K562 (cell line): ENCODE measurements around the gene TIMM44. TPM values are rescaled to one million over a fixed set of nuclear protein-coding genes. Genes with fewer than 3 reads are reported as not detected.

Experiments used
- ARID1B ChIP-seq: fragments of 450-650 bp; IDR thresholded peaks from 2 replicates; pipeline ENCODE4 v1.6.1; 2016; ENCODE audit warnings: antibody characterized with exemption, mild to moderate bottlenecking, inconsistent platforms
- BMI1 ChIP-seq: fragments of 150-350 bp; IDR thresholded peaks from 2 replicates; pipeline ENCODE4 v1.6.1; 2014; ENCODE audit warnings: low read length
- EP400 ChIP-seq: fragments of 450-650 bp; IDR thresholded peaks from 2 replicates; pipeline ENCODE4 v1.6.1; 2017; ENCODE audit warnings: antibody characterized with exemption, mild to moderate bottlenecking, moderate library complexity
- GABPB1 ChIP-seq: sonication (generic); formaldehyde crosslinking; IDR thresholded peaks from 2 replicates; pipeline ENCODE4 v1.8.0; 2022; ENCODE audit warnings: mild to moderate bottlenecking, missing genetic modification reagents
- HNRNPK ChIP-seq: fragments of 200-400 bp; formaldehyde crosslinking; IDR thresholded peaks from one replicate; pipeline ENCODE4 v1.6.1; 2018; ENCODE audit warnings: mild to moderate bottlenecking, low read depth, low read length; ENCODE audit not compliant: poor library complexity, severe bottlenecking
- KAT7 ChIP-seq: sonication (generic); formaldehyde crosslinking; IDR thresholded peaks from 2 replicates; pipeline ENCODE4 v1.8.0; 2022; ENCODE audit warnings: missing genetic modification reagents, mild to moderate bottlenecking, borderline replicate concordance
- LARP7 ChIP-seq: fragments of 450-650 bp; IDR thresholded peaks from 2 replicates; pipeline ENCODE4 v1.6.1; 2016
- MCM3 ChIP-seq: fragments of 450-650 bp; IDR thresholded peaks from 2 replicates; pipeline ENCODE4 v1.6.1; 2016
- POLR2AphosphoS2 ChIP-seq: IDR thresholded peaks from 2 replicates; pipeline ENCODE4 v1.6.1; 2012; ENCODE audit warnings: low read length, improper control_type of control experiment
- PRPF4 ChIP-seq: fragments of 200-400 bp; formaldehyde crosslinking; IDR thresholded peaks from one replicate; pipeline ENCODE4 v1.6.1; 2017; ENCODE audit warnings: low read length, low read depth, mild to moderate bottlenecking; ENCODE audit not compliant: insufficient read depth, poor library complexity, severe bottlenecking
- RHOXF2B ChIP-seq: fragments of 250-450 bp; sonication (Bioruptor Pico); conservative IDR thresholded peaks from 2 replicates; pipeline ENCODE4 v1.5.1; 2021
- RNF2 ChIP-seq: sonication (generic); IDR thresholded peaks from 2 replicates; pipeline ENCODE4 v1.6.1; 2016
- SIN3A ChIP-seq, 2 experiments: fragments of 150-350 bp in 1 of 2; IDR thresholded peaks; 2 replicates each; pipeline ENCODE4 v1.6.1; 2011 to 2016; ENCODE audit warnings: borderline replicate concordance in 2 of 2, low read depth in 2 of 2, low read length in 2 of 2, mild to moderate bottlenecking in 2 of 2, moderate library complexity in 2 of 2; ENCODE audit not compliant: control insufficient read depth in 1 of 2
- SMARCC2 ChIP-seq: fragments of 450-650 bp; IDR thresholded peaks from 2 replicates; pipeline ENCODE4 v1.6.1; 2017; ENCODE audit warnings: antibody characterized with exemption, moderate library complexity, mild to moderate bottlenecking, low read depth
- ZFP30 ChIP-seq: fragments of 250-450 bp; sonication (Bioruptor Pico); IDR thresholded peaks from 2 replicates; pipeline ENCODE4 v1.8.0; 2022; ENCODE audit warnings: moderate library complexity, mild to moderate bottlenecking, inconsistent platforms, borderline replicate concordance
- ZFP36 ChIP-seq: fragments of 150-350 bp; IDR thresholded peaks from 2 replicates; pipeline ENCODE4 v1.6.1; 2018; ENCODE audit warnings: low read length, low read depth; ENCODE audit not compliant: partially characterized antibody
- ZNF316 ChIP-seq: fragments of 450-650 bp; IDR thresholded peaks from 2 replicates; pipeline ENCODE4 v1.6.1; 2016
- polyA plus RNA-seq, 8 experiments: library from polyadenylated mRNA; depleted of rRNA in 4 of 8; stranded (reverse) in 5 of 8; unstranded in 3 of 8; fragments of >200 nt; fragmentation: Nextera tagmentation in 2 of 8; fragmentation: Illumina TruSeq in 1 of 8; extraction: Ambion mirVana in 2 of 8; extraction: Trizol in 1 of 8; gene quantifications; 2 replicates each; pipeline versions ENCODE4 v1.2.1 to v1.2.3, GENCODE V29; 2011 to 2014; ENCODE audit warnings: inconsistent platforms in 1 of 8, missing spikeins in 1 of 8
- total RNA-seq, 7 experiments: library from RNA; depleted of rRNA in 6 of 7; stranded (reverse); fragments of >200 nt in 6 of 7; fragmentation: Illumina TruSeq in 2 of 7; extraction: Trizol in 2 of 7; gene quantifications; 2 replicates each; pipeline versions ENCODE4 v1.2.1 to v1.2.3, GENCODE V29; 2011 to 2021; ENCODE audit warnings: low replicate concordance in 1 of 7
- TF ChIP-seq, protein P1 (sequence below): fragments of 450-650 bp; IDR thresholded peaks from 2 replicates; pipeline ENCODE4 v1.6.1; 2016; ENCODE audit warnings: missing biosample characterization, missing genetic modification characterization
- TF ChIP-seq, protein P2 (sequence below): sonication (generic); formaldehyde crosslinking; IDR thresholded peaks from 2 replicates; pipeline ENCODE4 v1.8.0; 2022; ENCODE audit warnings: missing genetic modification reagents, mild to moderate bottlenecking, moderate library complexity, borderline replicate concordance
- TF ChIP-seq, protein P3 (sequence below): conservative IDR thresholded peaks from 2 replicates; pipeline ENCODE4 v1.6.1; 2011; ENCODE audit warnings: low read depth, mild to moderate bottlenecking, low read length; ENCODE audit not compliant: control insufficient read depth
- TF ChIP-seq, protein P4 (sequence below): sonication (generic); formaldehyde crosslinking; IDR thresholded peaks from 2 replicates; pipeline ENCODE4 v1.8.0; 2022; ENCODE audit warnings: mild to moderate bottlenecking, missing genetic modification reagents

Gene TIMM44
- total and polyA plus RNA-seq, 9 of the 15 experiments (the other 6 are each of a cell fraction or from before 2014, with no cell fraction given) = 10.3 to 231 (median 89.3) TPM

DNA sequence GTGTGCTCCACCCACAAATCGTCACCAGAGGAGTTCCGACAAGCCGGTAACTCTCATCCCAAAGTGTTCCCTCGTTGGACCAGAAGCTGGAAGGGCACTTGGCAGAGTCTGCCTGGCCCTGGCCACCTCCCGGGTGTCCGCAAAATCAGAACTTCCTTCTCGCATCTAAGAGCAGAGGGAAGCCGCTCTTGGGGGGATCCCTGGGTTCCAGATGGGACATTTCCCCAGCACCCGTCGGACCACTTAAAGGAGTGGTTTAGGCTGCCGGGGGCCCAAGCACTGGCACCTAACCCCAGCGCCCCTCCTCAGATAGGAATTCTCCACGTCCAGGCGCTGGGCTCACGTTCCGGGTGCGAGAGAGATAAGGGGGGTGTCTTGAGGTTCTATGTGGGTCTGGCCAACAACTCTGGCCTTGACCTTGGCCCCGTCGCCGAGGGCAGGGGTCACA lies 40.6 kb downstream of the TIMM44 start (continued):
- TF ChIP-seq, protein P1, sequence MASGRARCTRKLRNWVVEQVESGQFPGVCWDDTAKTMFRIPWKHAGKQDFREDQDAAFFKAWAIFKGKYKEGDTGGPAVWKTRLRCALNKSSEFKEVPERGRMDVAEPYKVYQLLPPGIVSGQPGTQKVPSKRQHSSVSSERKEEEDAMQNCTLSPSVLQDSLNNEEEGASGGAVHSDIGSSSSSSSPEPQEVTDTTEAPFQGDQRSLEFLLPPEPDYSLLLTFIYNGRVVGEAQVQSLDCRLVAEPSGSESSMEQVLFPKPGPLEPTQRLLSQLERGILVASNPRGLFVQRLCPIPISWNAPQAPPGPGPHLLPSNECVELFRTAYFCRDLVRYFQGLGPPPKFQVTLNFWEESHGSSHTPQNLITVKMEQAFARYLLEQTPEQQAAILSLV (tag) = no peak
- TF ChIP-seq, protein P2, sequence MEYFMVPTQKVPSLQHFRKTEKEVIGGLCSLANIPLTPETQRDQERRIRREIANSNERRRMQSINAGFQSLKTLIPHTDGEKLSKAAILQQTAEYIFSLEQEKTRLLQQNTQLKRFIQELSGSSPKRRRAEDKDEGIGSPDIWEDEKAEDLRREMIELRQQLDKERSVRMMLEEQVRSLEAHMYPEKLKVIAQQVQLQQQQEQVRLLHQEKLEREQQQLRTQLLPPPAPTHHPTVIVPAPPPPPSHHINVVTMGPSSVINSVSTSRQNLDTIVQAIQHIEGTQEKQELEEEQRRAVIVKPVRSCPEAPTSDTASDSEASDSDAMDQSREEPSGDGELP (CRISPR knock-in tag) = no peak
- TF ChIP-seq BMI1 = no peak
- no peak for TF ChIP-seq LARP7
- TF ChIP-seq ZFP36 = no peak
- TF ChIP-seq, protein P3, sequence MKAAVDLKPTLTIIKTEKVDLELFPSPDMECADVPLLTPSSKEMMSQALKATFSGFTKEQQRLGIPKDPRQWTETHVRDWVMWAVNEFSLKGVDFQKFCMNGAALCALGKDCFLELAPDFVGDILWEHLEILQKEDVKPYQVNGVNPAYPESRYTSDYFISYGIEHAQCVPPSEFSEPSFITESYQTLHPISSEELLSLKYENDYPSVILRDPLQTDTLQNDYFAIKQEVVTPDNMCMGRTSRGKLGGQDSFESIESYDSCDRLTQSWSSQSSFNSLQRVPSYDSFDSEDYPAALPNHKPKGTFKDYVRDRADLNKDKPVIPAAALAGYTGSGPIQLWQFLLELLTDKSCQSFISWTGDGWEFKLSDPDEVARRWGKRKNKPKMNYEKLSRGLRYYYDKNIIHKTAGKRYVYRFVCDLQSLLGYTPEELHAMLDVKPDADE = no peak
- TF ChIP-seq HNRNPK = no peak
- TF ChIP-seq GABPB1 = no peak
- TF ChIP-seq SMARCC2 = no peak
- no peak for TF ChIP-seq SIN3A (IDR thresholded peaks at IDR 0.05; ENCODE audit: borderline replicate concordance in 2 of 2, control insufficient read depth in 1 of 2, low read depth in 2 of 2, low read length in 2 of 2)
- no peak for TF ChIP-seq EP400
- TF ChIP-seq PRPF4 = no peak
- no peak for TF ChIP-seq MCM3
- no peak for TF ChIP-seq ZNF316
- peak; percentile 92; the same call in 1 of the 2 replicates for TF ChIP-seq KAT7 (CRISPR knock-in tag)
- TF ChIP-seq RNF2 = no peak
- TF ChIP-seq RHOXF2B = no peak
- TF ChIP-seq ZFP30 (CRISPR knock-in tag) = no peak
- TF ChIP-seq POLR2AphosphoS2 = no peak
- no peak for TF ChIP-seq ARID1B
- TF ChIP-seq, protein P4, sequence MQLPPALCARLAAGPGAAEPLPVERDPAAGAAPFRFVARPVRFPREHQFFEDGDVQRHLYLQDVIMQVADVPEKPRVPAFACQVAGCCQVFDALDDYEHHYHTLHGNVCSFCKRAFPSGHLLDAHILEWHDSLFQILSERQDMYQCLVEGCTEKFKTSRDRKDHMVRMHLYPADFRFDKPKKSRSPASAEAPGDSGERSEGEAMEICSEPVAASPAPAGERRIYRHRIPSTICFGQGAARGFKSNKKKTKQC (CRISPR knock-in tag) = no peak
